GM18867 (cell line): Measurements from ENCODE around the gene GPR18.
"Not testable (repeated sequence)": the region's sequence is repeated elsewhere in the genome, so short reads cannot be mapped to it uniquely, and the experiment has no call there.

Source experiments
- ATAC-seq: cut with Tn5 transposase; IDR thresholded peaks from one replicate; pipeline ENCODE4 v1.9.1; 2021; ENCODE audit warnings: mild to moderate bottlenecking, moderate library complexity; ENCODE audit not compliant: unreplicated experiment

GPR18 gene

GRCh38 chr13:99268822-99269221 is 10.6 kb upstream of the GPR18 start:
- ATAC-seq: no peak

- ATAC-seq: no peak
These were observed 9.7 kb upstream of the GPR18 start for GRCh38 chr13:99267927-99268326.

- ATAC-seq: no peak
These were observed 8.6 kb upstream of the GPR18 start for GRCh38 chr13:99266827-99267226.

- ATAC-seq: no peak
These were observed 7.7 kb upstream of the GPR18 start for GRCh38 chr13:99265821-99266426.

GRCh38 chr13:99265162-99265800 is 7.1 kb upstream of the GPR18 start:
- ATAC-seq: no peak

GRCh38 chr13:99264051-99264450 is 5.9 kb upstream of the GPR18 start:
- ATAC-seq: no peak

- ATAC-seq: no peak
These were observed 5.1 kb upstream of the GPR18 start for GRCh38 chr13:99263126-99263785.

GRCh38 chr13:99261059-99261458 is 2.9 kb upstream of the GPR18 start:
- ATAC-seq: no peak

GRCh38 chr13:99260216-99260615 is 2.0 kb upstream of the GPR18 start:
- no peak for ATAC-seq

- ATAC-seq: peak; percentile 75
These were observed 767 bp upstream of the GPR18 start for GRCh38 chr13:99258946-99259345.

GRCh38 chr13:99257291-99257690 is 888 bp downstream of the GPR18 start:
- no peak for ATAC-seq

GRCh38 chr13:99256709-99257108 is 1.5 kb downstream of the GPR18 start:
- ATAC-seq: no peak

- no peak for ATAC-seq
These were observed 1.9 kb downstream of the GPR18 start for GRCh38 chr13:99256283-99256682.

GRCh38 chr13:99255271-99255670 is 2.9 kb downstream of the GPR18 start:
- ATAC-seq: no peak

GRCh38 chr13:99254830-99255229 is 3.3 kb downstream of the GPR18 start:
- no peak for ATAC-seq

- no peak for ATAC-seq
These were observed 6.3 kb downstream of the GPR18 start for GRCh38 chr13:99251921-99252320.

GRCh38 chr13:99250982-99251825 is 7.0 kb downstream of the GPR18 start:
- ATAC-seq: no peak

GRCh38 chr13:99249606-99250005 is 8.6 kb downstream of the GPR18 start:
- not testable (repeated sequence) for ATAC-seq

- ATAC-seq: not testable (repeated sequence)
These were observed 9.0 kb downstream of the GPR18 start for GRCh38 chr13:99249178-99249577.

GRCh38 chr13:99246100-99246499 is 12.1 kb downstream of the GPR18 start:
- ATAC-seq: no peak

- peak; percentile 81 for ATAC-seq
These were observed 20.1 kb downstream of the GPR18 start for GRCh38 chr13:99237981-99238662.
